Endometrial microvascular endothelial cells (primary cell): ENCODE data around the gene BTBD16. TPM values are rescaled to one million over a fixed set of nuclear protein-coding genes. Genes with fewer than 3 reads are reported as not detected.

ENCODE experiments used
- in situ Hi-C: cut with HindIII; loops from 2 replicates; pipeline ENCODE4 v1.10.0; 2017; ENCODE audit warnings: low sequenced_read_pairs, low pct_unique_long_range_greater_than_20kb; ENCODE audit errors: inconsistent ontology term
- total RNA-seq: library from RNA; depleted of rRNA; stranded (reverse); fragments of >200 nt; gene quantifications from one replicate; pipeline ENCODE4 v1.2.3, GENCODE V29; 2015; ENCODE audit errors: inconsistent ontology term

BTBD16 gene
- total RNA-seq, 1 donor from 2014 or later = not detected

GRCh38 chr10:122304054-122304579 is 33.0 kb downstream of the BTBD16 start:
- in situ Hi-C loops = no loop called here

DNA sequence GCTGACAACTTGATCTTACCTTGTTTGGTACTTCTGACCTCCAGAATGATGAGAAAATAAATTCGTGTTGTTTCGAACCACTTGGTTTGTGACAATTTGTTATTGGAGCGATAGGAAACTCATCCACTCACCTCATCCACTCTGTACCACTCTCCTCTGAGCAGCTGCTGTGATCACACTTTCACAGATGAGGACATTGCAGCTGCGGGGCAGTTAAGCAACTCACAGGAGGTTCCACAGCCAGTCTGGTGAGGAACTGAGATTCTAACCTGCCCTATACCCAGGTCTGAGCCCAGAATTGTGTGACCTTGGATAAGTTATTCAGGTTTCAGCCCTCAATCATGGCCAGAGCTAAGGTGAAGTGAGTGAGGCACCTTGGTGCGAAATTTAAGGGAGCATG is 35.2 kb downstream of the BTBD16 start:
- in situ Hi-C loops = no loop called here

GRCh38 chr10:122306744-122307143 is 35.6 kb downstream of the BTBD16 start:
- in situ Hi-C loops = no loop called here

DNA sequence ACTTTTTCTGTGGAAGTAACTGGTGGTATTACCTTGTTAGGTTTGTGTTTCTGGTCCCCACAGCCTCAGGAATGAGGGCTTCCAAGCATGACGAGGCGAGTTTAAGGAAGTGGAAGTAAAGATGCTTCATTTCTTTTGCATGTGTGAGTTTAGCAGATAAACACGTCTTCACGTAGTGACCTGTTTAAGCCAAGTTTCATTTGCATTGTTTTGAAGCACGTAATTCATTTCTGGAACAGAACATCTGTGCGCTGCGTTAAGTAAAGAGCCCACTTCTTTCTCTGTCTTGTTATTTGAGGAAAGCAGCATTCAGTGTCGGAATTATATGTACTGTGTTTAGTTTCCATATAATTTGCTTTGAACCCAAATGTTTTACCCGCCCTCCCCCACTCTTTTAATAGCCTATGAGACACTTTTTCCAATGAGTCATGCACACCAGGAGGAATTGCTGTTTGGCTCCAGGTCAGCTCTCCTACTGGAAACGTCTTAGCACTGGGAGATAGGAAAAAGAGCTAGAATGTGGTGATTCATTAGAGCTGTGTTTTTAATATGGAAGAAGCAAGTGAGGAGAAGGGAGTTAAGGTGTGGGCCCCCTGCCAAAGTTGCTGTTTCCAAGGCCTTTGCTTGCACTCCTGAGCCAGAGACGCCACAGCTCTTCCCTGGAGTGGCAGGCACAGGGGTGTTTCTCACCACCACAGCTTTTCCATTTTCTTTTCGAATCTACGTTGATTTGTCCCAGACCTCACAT is 36.7 kb downstream of the BTBD16 start:
- in situ Hi-C loops = no loop called here

GRCh38 chr10:122308417-122309141 is 37.5 kb downstream of the BTBD16 start:
- in situ Hi-C loops = no loop called here

DNA sequence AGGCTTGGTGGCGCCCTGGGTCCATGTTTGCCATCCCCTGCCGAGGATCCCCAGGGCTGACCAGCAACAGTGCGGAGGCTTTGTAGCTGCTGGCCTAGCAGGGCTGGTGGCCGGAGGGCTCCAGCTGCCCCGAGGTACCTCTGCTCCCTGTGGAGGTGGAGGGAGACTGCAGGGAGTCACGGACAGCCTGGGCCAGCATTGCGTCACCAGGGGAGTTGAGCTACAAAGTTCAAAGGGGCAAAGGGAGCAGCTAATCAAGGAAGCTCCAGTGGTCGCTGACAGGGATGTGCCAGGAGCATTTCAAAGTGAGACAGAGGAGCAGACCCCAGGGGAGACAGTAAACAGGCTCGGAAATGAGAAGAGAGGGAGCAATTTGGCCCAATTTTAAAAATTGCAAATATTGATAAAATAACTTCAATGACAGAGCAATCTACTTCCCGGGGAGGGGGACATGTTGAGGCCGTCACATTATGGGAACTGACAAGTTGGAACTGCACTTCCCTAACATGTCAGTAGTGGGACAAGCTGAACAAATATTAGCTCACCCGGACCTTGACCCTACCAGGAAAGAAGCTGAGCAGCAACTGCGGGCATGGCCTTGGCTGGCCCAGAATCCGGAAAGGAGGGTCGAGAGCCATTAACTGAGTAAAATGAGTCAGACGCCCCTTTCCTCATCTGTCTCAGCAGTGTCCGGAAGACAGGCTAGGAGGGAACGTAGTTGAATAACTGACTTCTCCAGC is 39.4 kb downstream of the BTBD16 start:
- in situ Hi-C loops = no loop called here

DNA sequence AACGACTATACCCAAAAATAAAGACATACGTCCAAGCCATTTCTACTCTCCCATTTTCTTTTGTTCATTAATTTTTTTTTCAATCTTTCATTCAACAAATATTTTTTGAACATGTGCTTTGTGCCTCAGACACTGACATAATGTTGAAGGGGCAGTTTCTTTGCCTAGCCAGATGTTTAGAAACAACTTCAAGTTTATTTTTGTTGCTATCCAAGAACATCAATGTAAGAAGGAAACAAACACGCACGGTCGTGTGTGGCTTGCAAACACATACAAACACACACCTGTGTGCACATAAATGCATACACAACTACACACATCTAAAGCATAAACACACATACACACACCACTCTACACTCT is 39.9 kb downstream of the BTBD16 start:
- in situ Hi-C loops = no loop called here

GRCh38 chr10:122311716-122312115 is 40.6 kb downstream of the BTBD16 start:
- in situ Hi-C loops = no loop called here

- in situ Hi-C loops = no loop called here
These were observed 45.3 kb downstream of the BTBD16 start for GRCh38 chr10:122316224-122316884.

- in situ Hi-C loops = no loop called here
These were observed 50.9 kb downstream of the BTBD16 start for GRCh38 chr10:122321960-122322359.

DNA sequence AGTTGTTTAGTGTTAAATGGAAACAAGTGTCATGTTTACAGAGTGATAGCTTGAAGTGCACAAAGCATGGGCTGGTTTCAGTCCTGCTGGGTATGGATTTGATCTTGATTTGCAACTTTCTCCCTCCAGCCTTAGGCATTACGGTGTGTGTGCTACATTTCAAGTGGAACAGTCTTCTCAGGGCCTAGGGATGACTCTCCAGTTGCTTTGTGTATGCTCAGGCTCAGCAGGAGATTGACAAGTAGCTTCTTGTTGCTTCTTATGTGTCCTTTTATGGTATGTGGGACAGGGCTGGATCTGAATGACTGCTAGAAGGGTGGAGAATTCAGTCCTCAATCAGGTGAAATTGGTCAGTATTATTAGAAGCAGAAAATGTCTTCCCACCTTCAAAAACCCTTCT is 52.1 kb downstream of the BTBD16 start:
- in situ Hi-C loops = no loop called here

DNA sequence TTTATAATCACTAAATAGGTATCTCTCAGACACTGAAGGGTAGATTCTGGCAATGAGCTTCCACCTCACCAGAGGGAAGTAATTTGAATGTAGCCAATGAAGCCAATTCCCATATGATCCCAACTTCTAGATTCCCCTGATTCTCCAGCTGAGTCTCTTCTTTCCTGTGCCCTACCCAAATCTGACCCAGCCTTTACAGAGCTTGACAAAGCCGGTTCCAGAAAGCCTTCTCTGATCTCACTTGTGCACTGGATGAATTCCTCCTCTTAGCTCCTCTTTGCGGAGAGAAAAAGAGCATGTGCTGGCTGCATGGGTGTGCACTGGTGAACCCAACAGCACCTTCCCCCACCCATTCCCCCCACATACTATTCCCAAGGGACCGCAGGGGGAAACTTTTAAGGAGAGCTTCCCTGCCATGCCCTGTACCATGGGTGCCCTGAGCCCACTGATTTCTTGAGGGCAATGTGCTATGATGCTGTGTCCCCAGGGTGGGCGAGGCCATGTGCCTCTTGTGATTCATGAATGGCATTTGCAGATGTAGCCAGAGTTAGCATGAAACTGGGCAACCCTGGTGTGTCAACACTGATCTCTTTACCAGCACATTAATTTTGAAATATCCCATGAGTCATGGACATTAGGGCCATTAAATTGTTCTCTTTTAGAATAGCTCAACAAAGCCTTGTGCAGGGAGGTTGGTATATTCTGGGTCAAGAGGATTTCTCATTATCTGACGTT is 53.0 kb downstream of the BTBD16 start:
- in situ Hi-C loops = no loop called here

DNA sequence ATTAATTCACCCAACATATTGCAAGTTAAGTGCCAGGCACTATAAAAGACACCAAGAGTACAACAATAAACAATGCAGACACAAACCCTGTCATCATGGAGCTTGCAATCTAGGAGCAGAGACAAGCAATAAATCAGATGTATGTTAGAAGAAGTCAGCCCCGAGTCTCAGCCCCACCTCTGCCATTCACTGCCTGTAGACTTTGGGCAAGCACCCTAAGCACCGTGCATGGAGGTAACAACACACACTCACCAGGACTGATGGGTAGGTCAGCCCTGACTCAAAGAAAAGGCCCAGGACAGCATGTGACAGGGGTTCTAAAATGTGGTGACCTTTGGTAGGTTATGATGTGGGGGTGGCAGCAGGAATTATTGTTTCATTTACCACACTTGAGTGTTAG is 54.1 kb downstream of the BTBD16 start:
- in situ Hi-C loops = no loop called here

GRCh38 chr10:122326385-122326784 is 55.3 kb downstream of the BTBD16 start:
- in situ Hi-C loops = no loop called here

DNA sequence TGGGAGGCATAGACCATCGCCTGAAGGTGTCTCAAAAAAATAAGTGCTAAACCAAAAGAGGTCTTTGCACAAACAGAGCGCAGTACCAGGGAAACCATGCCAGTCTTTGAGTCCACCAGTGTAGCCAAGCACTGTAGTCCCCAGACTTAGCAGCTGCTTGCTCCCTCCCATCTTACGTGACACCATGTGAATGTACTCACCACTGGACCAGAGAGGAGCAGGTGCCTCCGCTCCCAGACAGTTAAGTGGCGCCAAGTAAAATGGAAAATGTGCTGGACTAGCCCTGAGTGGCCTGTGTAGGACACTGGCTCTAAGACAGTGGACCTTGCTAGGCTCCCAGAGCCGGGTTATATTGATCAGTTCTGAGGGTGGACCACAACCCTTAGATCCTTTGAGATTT is 55.7 kb downstream of the BTBD16 start:
- in situ Hi-C loops = no loop called here

- in situ Hi-C loops = no loop called here
These were observed 56.4 kb downstream of the BTBD16 start for GRCh38 chr10:122327237-122328206.

- in situ Hi-C loops = no loop called here
These were observed 57.6 kb downstream of the BTBD16 start for GRCh38 chr10:122328676-122329075.
